GM12874 (cell line): ENCODE results near the gene OSTC.

ENCODE experiments used
- TF ChIP-seq, protein P1 (sequence below): IDR thresholded peaks from 2 replicates; pipeline ENCODE4 v1.5.1; 2011; ENCODE audit warnings: low read depth, mild to moderate bottlenecking, control low read depth, low read length, moderate library complexity; ENCODE audit not compliant: insufficient read depth

OSTC gene

GRCh38 chr4:108702960-108703359 lies 52.6 kb downstream of the OSTC start:
- TF ChIP-seq, protein P1, sequence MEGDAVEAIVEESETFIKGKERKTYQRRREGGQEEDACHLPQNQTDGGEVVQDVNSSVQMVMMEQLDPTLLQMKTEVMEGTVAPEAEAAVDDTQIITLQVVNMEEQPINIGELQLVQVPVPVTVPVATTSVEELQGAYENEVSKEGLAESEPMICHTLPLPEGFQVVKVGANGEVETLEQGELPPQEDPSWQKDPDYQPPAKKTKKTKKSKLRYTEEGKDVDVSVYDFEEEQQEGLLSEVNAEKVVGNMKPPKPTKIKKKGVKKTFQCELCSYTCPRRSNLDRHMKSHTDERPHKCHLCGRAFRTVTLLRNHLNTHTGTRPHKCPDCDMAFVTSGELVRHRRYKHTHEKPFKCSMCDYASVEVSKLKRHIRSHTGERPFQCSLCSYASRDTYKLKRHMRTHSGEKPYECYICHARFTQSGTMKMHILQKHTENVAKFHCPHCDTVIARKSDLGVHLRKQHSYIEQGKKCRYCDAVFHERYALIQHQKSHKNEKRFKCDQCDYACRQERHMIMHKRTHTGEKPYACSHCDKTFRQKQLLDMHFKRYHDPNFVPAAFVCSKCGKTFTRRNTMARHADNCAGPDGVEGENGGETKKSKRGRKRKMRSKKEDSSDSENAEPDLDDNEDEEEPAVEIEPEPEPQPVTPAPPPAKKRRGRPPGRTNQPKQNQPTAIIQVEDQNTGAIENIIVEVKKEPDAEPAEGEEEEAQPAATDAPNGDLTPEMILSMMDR, result no peak

DNA sequence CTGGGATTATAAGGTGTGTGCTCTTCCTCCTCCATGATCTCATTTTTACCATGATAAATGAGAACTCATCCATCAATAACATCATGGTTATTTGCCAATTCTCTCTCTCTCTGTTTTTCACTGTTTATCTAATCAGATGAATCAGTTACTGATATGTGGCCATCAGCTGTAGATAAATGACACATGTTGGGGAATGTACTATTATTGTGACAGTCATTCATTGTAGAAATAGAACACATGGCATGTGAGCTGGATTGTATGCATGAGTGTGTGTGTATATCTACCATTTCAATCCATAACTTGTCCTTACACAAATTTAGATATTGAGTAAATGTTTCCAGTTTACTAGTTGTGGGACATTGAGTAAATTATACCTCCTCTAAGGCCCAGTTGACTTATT lies 53.0 kb downstream of the OSTC start:
- TF ChIP-seq, protein P1, result no peak

- TF ChIP-seq, protein P1, result no peak
These were observed 53.6 kb downstream of the OSTC start for GRCh38 chr4:108703966-108704365.

- TF ChIP-seq, protein P1, result no peak
These were observed 55.9 kb downstream of the OSTC start for GRCh38 chr4:108706289-108706688.

GRCh38 chr4:108709234-108709633 lies 58.8 kb downstream of the OSTC start:
- TF ChIP-seq, protein P1, result no peak

DNA sequence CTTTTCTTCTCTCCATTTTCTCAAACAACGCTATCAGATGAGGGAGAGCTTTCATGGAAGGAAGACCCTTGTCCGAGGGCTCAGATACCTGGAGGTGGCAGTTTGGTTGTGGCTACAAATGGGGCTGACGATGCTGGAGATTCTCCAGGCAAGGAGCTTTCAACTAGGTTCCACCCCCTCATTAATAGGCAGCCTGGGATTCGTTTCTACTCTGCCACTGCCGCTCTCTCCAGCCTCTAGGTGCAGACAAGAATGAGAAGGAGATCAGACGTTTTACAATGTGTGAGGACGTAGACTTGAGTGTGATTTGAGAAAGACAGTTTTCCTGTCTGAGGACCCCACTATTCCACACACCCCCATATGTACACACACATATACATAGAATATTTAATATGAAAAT lies 59.3 kb downstream of the OSTC start:
- TF ChIP-seq, protein P1, result no peak

DNA sequence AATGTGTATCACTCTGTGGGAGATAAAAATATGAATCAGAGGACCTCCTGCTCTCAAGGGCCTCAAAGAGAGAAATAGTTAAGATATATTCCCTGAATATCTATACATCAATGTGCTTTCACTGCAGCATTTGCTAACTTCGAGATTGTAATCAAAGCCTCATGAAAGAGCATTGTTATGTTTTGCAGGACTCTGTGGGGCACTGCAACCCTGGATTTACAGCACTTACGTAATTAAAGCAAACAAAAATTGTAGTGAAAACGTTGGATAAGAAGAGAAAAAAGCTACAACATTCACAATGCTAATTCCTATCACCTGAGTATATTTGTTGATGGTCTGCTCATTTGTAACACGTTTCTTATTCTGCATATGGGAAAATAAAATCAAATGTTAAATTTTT lies 64.5 kb downstream of the OSTC start:
- TF ChIP-seq, protein P1, result no peak

DNA sequence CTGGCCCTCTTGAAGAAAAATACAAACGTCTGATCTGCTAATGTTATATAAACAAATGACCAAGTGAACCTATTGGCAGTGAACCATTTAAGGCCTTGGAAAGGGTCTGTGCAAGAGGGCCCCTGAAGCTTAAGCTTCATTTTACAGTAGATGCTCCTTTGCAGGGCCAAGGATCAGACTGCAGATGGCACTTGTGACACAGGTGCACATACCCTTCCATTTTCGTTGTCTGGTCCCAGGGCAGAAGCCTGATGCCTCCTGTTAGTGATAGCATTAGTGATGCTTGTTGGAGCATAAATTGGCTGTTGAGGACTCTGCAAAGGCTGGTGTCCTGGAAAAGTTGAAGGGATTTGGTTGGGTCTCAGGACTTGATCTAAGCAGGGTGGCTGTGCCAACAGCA lies 65.9 kb downstream of the OSTC start:
- TF ChIP-seq, protein P1, result no peak
